Bronchial epithelial cell (primary cell): ENCODE data around the gene MS4A4E. TPM values are rescaled to one million over a fixed set of nuclear protein-coding genes. Genes with fewer than 3 reads are reported as not detected.

ENCODE experiments used
- DNase-seq: peaks from one replicate; pipeline ENCODE4 v3.0.0-alpha.2; 2010; ENCODE audit warnings: low read depth
- FAIRE-seq: peaks from 2 replicates; lab custom pipeline; 2011; peaks lifted over from hg19 to GRCh38; lab: Jason Lieb, UNC
- H3K27me3 ChIP-seq: 2 replicates; pipeline ENCODE4 v1.5.1; 2011; ENCODE audit warnings: low read length; ENCODE audit not compliant: control insufficient read depth, insufficient read depth
- H3K36me3 ChIP-seq: 2 replicates; pipeline ENCODE4 v1.5.1; 2011; ENCODE audit warnings: low read length; ENCODE audit not compliant: control insufficient read depth, insufficient read depth
- H3K4me3 ChIP-seq: 2 replicates; pipeline ENCODE4 v1.5.1; 2011; ENCODE audit warnings: mild to moderate bottlenecking, low read depth, low read length, control low read depth
- CTCF ChIP-seq: IDR thresholded peaks from 2 replicates; pipeline ENCODE4 v1.5.1; 2011; ENCODE audit warnings: mild to moderate bottlenecking, moderate library complexity, low read length, control low read depth, inconsistent platforms; ENCODE audit not compliant: insufficient read depth, severe bottlenecking
- total RNA-seq: library from RNA; depleted of rRNA; stranded (reverse); fragments of >200 nt; gene quantifications from 2 replicates; pipeline ENCODE4 v1.2.1, GENCODE V29; 2014

MS4A4E gene
- total RNA-seq, 1 donor from 2014 or later: not detected

GRCh38 chr11:60164550-60165075, 78.3 kb downstream of the MS4A4E start:
- FAIRE-seq (no peak), DNase-seq (peak; percentile 66)
- no peaks in the 10 kb centered on the region for H3K27me3 ChIP-seq
- no peaks in the 10 kb centered on the region for H3K36me3 ChIP-seq
- no peak for TF ChIP-seq CTCF
- H3K4me3 ChIP-seq: no peak overlapping the region

- TF ChIP-seq CTCF: no peak
- H3K4me3 ChIP-seq: no peak overlapping the region
- FAIRE-seq (no peak), DNase-seq (peak; percentile 13)
- H3K36me3 ChIP-seq: no peaks in the 10 kb centered on the region
- H3K27me3 ChIP-seq: no peaks in the 10 kb centered on the region
These were observed 81.2 kb downstream of the MS4A4E start for GRCh38 chr11:60161766-60162165.

GRCh38 chr11:60161107-60161506, 81.8 kb downstream of the MS4A4E start:
- no peak for DNase-seq
- Histone ChIP-seq H3K36me3 (no peaks in the 10 kb centered on the region), H3K27me3 (no peaks in the 10 kb centered on the region), H3K4me3 (no peak overlapping the region)
- no peak for TF ChIP-seq CTCF
- no peak for FAIRE-seq

GRCh38 chr11:60159868-60160267, 83.1 kb downstream of the MS4A4E start:
- DNase-seq (no peak), FAIRE-seq (no peak)
- Histone ChIP-seq H3K4me3 (no peak overlapping the region), H3K27me3 (no peaks in the 10 kb centered on the region), H3K36me3 (no peaks in the 10 kb centered on the region)
- TF ChIP-seq CTCF: no peak

- H3K4me3 ChIP-seq: no peak overlapping the region
- no peak for FAIRE-seq
- no peaks in the 10 kb centered on the region for H3K36me3 ChIP-seq
- no peak for TF ChIP-seq CTCF
- H3K27me3 ChIP-seq: no peaks in the 10 kb centered on the region
- DNase-seq: no peak
These were observed 83.7 kb downstream of the MS4A4E start for GRCh38 chr11:60159284-60159683.

- no peak for TF ChIP-seq CTCF
- H3K4me3 ChIP-seq: no peak overlapping the region
- H3K27me3 ChIP-seq: no peaks in the 10 kb centered on the region
- FAIRE-seq: no peak
- H3K36me3 ChIP-seq: no peaks in the 10 kb centered on the region
- peak; percentile 59 for DNase-seq
These were observed 84.3 kb downstream of the MS4A4E start for GRCh38 chr11:60158636-60159035.
